Measurements from ENCODE around the gene IQCE.
"Not testable (repeated sequence)": the region's sequence is repeated elsewhere in the genome, so short reads cannot be mapped to it uniquely, and the experiment has no call there.

Gene IQCE

GRCh38 chr7:2533566-2533965 is 25.2 kb upstream of the IQCE start:
- DNase-seq (ENCODE audit: low read depth, low spot score) = not testable (repeated sequence)

- not testable (repeated sequence) for DNase-seq (ENCODE audit: low read depth, low spot score)
These were observed 24.6 kb upstream of the IQCE start for GRCh38 chr7:2534214-2534613.

GRCh38 chr7:2535872-2536627 is 22.7 kb upstream of the IQCE start:
- not testable (repeated sequence) for DNase-seq (ENCODE audit: low read depth, low spot score)

GRCh38 chr7:2537981-2538851 is 20.6 kb upstream of the IQCE start:
- DNase-seq (ENCODE audit: low read depth, low spot score) = no peak

- DNase-seq (ENCODE audit: low read depth, low spot score) = no peak
These were observed 19.5 kb upstream of the IQCE start for GRCh38 chr7:2539031-2539911.

- no peak for DNase-seq (ENCODE audit: low read depth, low spot score)
These were observed 18.6 kb upstream of the IQCE start for GRCh38 chr7:2540133-2540532.

- DNase-seq (ENCODE audit: low read depth, low spot score) = no peak
These were observed 18.1 kb upstream of the IQCE start for GRCh38 chr7:2540641-2541051.

GRCh38 chr7:2541291-2542010 is 17.3 kb upstream of the IQCE start:
- DNase-seq (ENCODE audit: low read depth, low spot score) = no peak

- DNase-seq (ENCODE audit: low read depth, low spot score) = no peak
These were observed 16.5 kb upstream of the IQCE start for GRCh38 chr7:2542011-2542915.

- DNase-seq (ENCODE audit: low read depth, low spot score) = no peak
These were observed 15.6 kb upstream of the IQCE start for GRCh38 chr7:2542916-2543871.

GRCh38 chr7:2544541-2545188 is 14.1 kb upstream of the IQCE start:
- no peak for DNase-seq (ENCODE audit: low read depth, low spot score)

- DNase-seq (ENCODE audit: low read depth, low spot score) = no peak
These were observed 12.9 kb upstream of the IQCE start for GRCh38 chr7:2545746-2546425.

- no peak for DNase-seq (ENCODE audit: low read depth, low spot score)
These were observed 11.8 kb upstream of the IQCE start for GRCh38 chr7:2546776-2547586.

- DNase-seq (ENCODE audit: low read depth, low spot score) = no peak
These were observed 7.4 kb upstream of the IQCE start for GRCh38 chr7:2551418-2551817.

GRCh38 chr7:2553108-2553507 is 5.7 kb upstream of the IQCE start:
- no peak for DNase-seq (ENCODE audit: low read depth, low spot score)

GRCh38 chr7:2553831-2554581 is 4.8 kb upstream of the IQCE start:
- no peak for DNase-seq (ENCODE audit: low read depth, low spot score)

All from iPS DF 19.7 (cell line).